HEK293 (cell line): ENCODE measurements around the gene SPPL2B.

Experiments used
- CTCF ChIA-PET: fragments of 350-600 bp; formaldehyde crosslinking; extraction: SDS; loops from one replicate; lab custom pipeline; 2021; ENCODE audit warnings: antibody characterized with exemption; lab: Yijun Ruan, JAX
- POLR2A ChIA-PET: fragments of 300-600 bp; formaldehyde crosslinking; extraction: SDS; loops from one replicate; lab custom pipeline; 2020; ENCODE audit warnings: antibody characterized with exemption, inconsistent platforms; lab: Yijun Ruan, JAX
- H3K27ac ChIP-seq: fragments of 200-500 bp; sonication (Bioruptor generic); 2 replicates; pipeline ENCODE4 v1.5.1; 2014; ENCODE audit warnings: low read depth, low read length, control low read depth, inconsistent platforms; ENCODE audit errors: extremely low read depth
- H3K36me3 ChIP-seq, 2 experiments: fragments of 200-500 bp in 1 of 2; sonication (Bioruptor generic) in 1 of 2; 1 replicate in 1 of 2; 2 replicates in 1 of 2; pipeline ENCODE4 v1.5.1; 2014 to 2017; ENCODE audit warnings: inconsistent platforms in 2 of 2, low read length in 2 of 2; ENCODE audit not compliant: control insufficient read depth in 2 of 2, insufficient read depth in 1 of 2
- H3K4me1 ChIP-seq: fragments of 200-500 bp; sonication (Bioruptor generic); 2 replicates; pipeline ENCODE4 v1.5.1; 2014; ENCODE audit warnings: mild to moderate bottlenecking, low read length, inconsistent platforms; ENCODE audit not compliant: control insufficient read depth, insufficient read depth
- H3K4me3 ChIP-seq: 2 replicates; pipeline ENCODE4 v1.5.1; 2011; ENCODE audit warnings: low read depth, mild to moderate bottlenecking, control low read depth, low read length, moderate library complexity
- H3K9me3 ChIP-seq: fragments of 200-500 bp; sonication (Bioruptor generic); 2 replicates; pipeline ENCODE4 v1.5.1; 2014; ENCODE audit warnings: low read depth, low read length, inconsistent platforms; ENCODE audit not compliant: control insufficient read depth, insufficient read depth
- GLI2 ChIP-seq: fragments of 450-650 bp; formaldehyde crosslinking; IDR thresholded peaks from 2 replicates; pipeline ENCODE4; 2017; ENCODE audit warnings: missing biosample characterization, missing genetic modification characterization, low read depth, borderline replicate concordance
- HOXC10 ChIP-seq: sonication (generic); formaldehyde crosslinking; IDR thresholded peaks from 2 replicates; pipeline ENCODE4 v1.8.1; 2023; ENCODE audit warnings: mild to moderate bottlenecking, missing genetic modification reagents
- IKZF3 ChIP-seq: fragments of 450-650 bp; IDR thresholded peaks from 2 replicates; pipeline ENCODE4 v1.5.0; 2018; ENCODE audit warnings: missing biosample characterization, mild to moderate bottlenecking, missing genetic modification characterization, moderate library complexity
- KLF8 ChIP-seq: fragments of 450-650 bp; formaldehyde crosslinking; IDR thresholded peaks from 2 replicates; pipeline ENCODE4 v1.5.1; 2016; ENCODE audit warnings: missing biosample characterization, missing genetic modification characterization
- KLF9 ChIP-seq: fragments of 450-650 bp; formaldehyde crosslinking; IDR thresholded peaks from 2 replicates; pipeline ENCODE4 v1.5.1; 2016; ENCODE audit warnings: missing biosample characterization, missing genetic modification characterization, low read depth
- PRDM1 ChIP-seq: fragments of 450-650 bp; formaldehyde crosslinking; IDR thresholded peaks from 2 replicates; pipeline ENCODE4; 2016; ENCODE audit warnings: missing biosample characterization, missing genetic modification characterization
- SP3 ChIP-seq: fragments of 450-650 bp; formaldehyde crosslinking; IDR thresholded peaks from 2 replicates; pipeline ENCODE4 v1.5.1; 2016; ENCODE audit warnings: missing biosample characterization, missing genetic modification characterization
- TRIM28 ChIP-seq: IDR thresholded peaks from 2 replicates; pipeline ENCODE4 v1.6.1; 2011; ENCODE audit warnings: low read length, control low read depth, borderline replicate concordance
- ZNF114 ChIP-seq: fragments of 450-650 bp; formaldehyde crosslinking; IDR thresholded peaks from 2 replicates; pipeline ENCODE4 v1.5.0; 2017; ENCODE audit warnings: missing biosample characterization, missing genetic modification characterization
- ZNF155 ChIP-seq: fragments of 450-650 bp; formaldehyde crosslinking; IDR thresholded peaks from 2 replicates; pipeline ENCODE4 v1.5.1; 2016; ENCODE audit warnings: missing biosample characterization, missing genetic modification characterization
- ZNF174 ChIP-seq: fragments of 450-650 bp; formaldehyde crosslinking; IDR thresholded peaks from 2 replicates; pipeline ENCODE4 v1.5.0; 2017; ENCODE audit warnings: missing biosample characterization, mild to moderate bottlenecking, missing genetic modification characterization
- ZNF274 ChIP-seq, 2 experiments: fragments of 200-500 bp in 1 of 2; fragments of 450-650 bp in 1 of 2; sonication (Bioruptor generic) in 1 of 2; formaldehyde crosslinking in 1 of 2; IDR thresholded peaks; 2 replicates each; pipeline versions ENCODE4 v1.5.1 to v1.6.1; 2014 to 2016; ENCODE audit warnings: borderline replicate concordance in 1 of 2, inconsistent platforms in 1 of 2, low read length in 1 of 2, missing biosample characterization in 1 of 2, missing genetic modification characterization in 1 of 2
- ZNF48 ChIP-seq: fragments of 450-650 bp; formaldehyde crosslinking; IDR thresholded peaks from 2 replicates; pipeline ENCODE4 v1.5.1; 2016; ENCODE audit warnings: missing biosample characterization, missing genetic modification characterization
- ZNF521 ChIP-seq: fragments of 450-650 bp; formaldehyde crosslinking; IDR thresholded peaks from 2 replicates; pipeline ENCODE4 v1.5.1; 2017; ENCODE audit warnings: missing biosample characterization, mild to moderate bottlenecking, missing genetic modification characterization
- ZNF558 ChIP-seq: fragments of 450-650 bp; formaldehyde crosslinking; IDR thresholded peaks from 2 replicates; pipeline ENCODE4 v1.5.1; 2016; ENCODE audit warnings: missing biosample characterization, missing genetic modification characterization
- ZNF621 ChIP-seq: fragments of 450-650 bp; formaldehyde crosslinking; IDR thresholded peaks from 2 replicates; pipeline ENCODE4 v1.5.1; 2017; ENCODE audit warnings: missing biosample characterization, missing genetic modification characterization
- ZSCAN16 ChIP-seq: fragments of 450-650 bp; formaldehyde crosslinking; IDR thresholded peaks from 2 replicates; pipeline ENCODE4 v1.5.1; 2016; ENCODE audit warnings: missing biosample characterization, missing genetic modification characterization
- ZSCAN30 ChIP-seq: fragments of 450-650 bp; IDR thresholded peaks from 2 replicates; pipeline ENCODE4 v1.5.1; 2018; ENCODE audit warnings: missing biosample characterization, mild to moderate bottlenecking, missing genetic modification characterization, moderate library complexity
- TF ChIP-seq, protein P1 (sequence below): fragments of 450-650 bp; formaldehyde crosslinking; IDR thresholded peaks from 2 replicates; pipeline ENCODE4 v1.5.1; 2017; ENCODE audit warnings: missing biosample characterization, missing genetic modification characterization
- TF ChIP-seq, protein P2 (sequence below): fragments of 450-650 bp; formaldehyde crosslinking; IDR thresholded peaks from 2 replicates; pipeline ENCODE4 v1.5.1; 2016; ENCODE audit warnings: missing biosample characterization, missing genetic modification characterization, borderline replicate concordance
- TF ChIP-seq, protein P3 (sequence below): fragments of 450-650 bp; formaldehyde crosslinking; IDR thresholded peaks from 2 replicates; pipeline ENCODE4 v1.5.1; 2016; ENCODE audit warnings: missing biosample characterization, missing genetic modification characterization
- TF ChIP-seq, protein P4 (sequence below): fragments of 450-650 bp; formaldehyde crosslinking; IDR thresholded peaks from 2 replicates; pipeline ENCODE4 v1.5.1; 2016; ENCODE audit warnings: missing biosample characterization, missing genetic modification characterization, low read depth

Gene SPPL2B

DNA sequence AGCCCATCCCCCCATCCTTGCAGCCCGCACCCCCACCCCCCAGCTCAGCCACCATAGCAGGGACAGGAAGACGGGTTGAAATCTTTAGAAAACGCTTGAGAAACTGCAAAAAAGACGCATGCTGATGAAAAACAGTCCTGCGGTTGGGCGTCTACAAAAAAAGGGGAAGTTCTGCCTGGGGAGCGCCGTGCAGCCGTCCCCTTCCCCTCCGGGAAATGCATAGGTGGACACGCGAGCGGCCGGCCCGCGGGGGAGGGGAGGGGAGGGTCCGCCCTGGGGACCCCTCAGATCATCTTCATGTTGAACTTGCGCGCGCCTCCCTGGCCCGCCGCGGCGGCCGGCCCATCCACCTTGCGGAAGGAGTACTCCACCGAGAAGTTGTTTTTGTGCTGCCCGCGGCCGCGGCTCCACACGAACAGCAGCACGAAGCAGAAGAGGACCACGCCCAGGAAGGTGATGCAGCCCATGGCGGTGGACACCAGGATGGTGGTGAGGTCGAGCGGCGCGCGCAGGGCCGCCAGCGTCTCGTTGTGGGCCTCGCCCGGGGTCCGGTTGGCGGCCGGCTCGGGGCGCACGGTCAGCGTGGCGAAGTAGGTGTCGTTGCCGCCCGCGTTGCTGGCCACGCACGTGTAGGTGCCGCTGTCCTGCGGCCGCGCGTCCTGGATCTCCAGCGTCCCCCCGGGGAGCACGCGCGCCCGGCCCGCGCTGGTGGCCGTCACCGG is 38.6 kb upstream of the SPPL2B start:
- H3K36me3 ChIP-seq, result no peaks in the 10 kb centered on the region
- POLR2A ChIA-PET, result no interaction called here
- no peak overlapping the region for H3K27ac ChIP-seq
- TF ChIP-seq ZNF558 (tag by site-specific recombination) (no peak), ZSCAN16 (tag by site-specific recombination) (no peak), ZNF521 (tag by site-specific recombination) (no peak), ZNF274 (IDR thresholded peaks at IDR 0.05; ENCODE audit: low read length) (no peak), ZNF274 (tag by site-specific recombination; IDR thresholded peaks at IDR 0.05; ENCODE audit: borderline replicate concordance) (no peak), ZNF621 (no peak)
- TF ChIP-seq, protein P1, sequence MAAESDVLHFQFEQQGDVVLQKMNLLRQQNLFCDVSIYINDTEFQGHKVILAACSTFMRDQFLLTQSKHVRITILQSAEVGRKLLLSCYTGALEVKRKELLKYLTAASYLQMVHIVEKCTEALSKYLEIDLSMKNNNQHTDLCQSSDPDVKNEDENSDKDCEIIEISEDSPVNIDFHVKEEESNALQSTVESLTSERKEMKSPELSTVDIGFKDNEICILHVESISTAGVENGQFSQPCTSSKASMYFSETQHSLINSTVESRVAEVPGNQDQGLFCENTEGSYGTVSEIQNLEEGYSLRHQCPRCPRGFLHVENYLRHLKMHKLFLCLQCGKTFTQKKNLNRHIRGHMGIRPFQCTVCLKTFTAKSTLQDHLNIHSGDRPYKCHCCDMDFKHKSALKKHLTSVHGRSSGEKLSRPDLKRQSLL (tag by site-specific recombination), result no peak
- TF ChIP-seq, all 188 proteins: peak for 0
- H3K9me3 ChIP-seq, result no peaks in the 10 kb centered on the region
- H3K4me1 ChIP-seq, result no peaks in the 10 kb centered on the region
- CTCF ChIA-PET, result interaction anchor here (1.3 kb wide), 1 partner anchor 15 kb away, joined by 4 read pairs; no protein-coding TSS in a partner anchor
- H3K4me3 ChIP-seq, result peak overlapping the region; percentile 17

DNA sequence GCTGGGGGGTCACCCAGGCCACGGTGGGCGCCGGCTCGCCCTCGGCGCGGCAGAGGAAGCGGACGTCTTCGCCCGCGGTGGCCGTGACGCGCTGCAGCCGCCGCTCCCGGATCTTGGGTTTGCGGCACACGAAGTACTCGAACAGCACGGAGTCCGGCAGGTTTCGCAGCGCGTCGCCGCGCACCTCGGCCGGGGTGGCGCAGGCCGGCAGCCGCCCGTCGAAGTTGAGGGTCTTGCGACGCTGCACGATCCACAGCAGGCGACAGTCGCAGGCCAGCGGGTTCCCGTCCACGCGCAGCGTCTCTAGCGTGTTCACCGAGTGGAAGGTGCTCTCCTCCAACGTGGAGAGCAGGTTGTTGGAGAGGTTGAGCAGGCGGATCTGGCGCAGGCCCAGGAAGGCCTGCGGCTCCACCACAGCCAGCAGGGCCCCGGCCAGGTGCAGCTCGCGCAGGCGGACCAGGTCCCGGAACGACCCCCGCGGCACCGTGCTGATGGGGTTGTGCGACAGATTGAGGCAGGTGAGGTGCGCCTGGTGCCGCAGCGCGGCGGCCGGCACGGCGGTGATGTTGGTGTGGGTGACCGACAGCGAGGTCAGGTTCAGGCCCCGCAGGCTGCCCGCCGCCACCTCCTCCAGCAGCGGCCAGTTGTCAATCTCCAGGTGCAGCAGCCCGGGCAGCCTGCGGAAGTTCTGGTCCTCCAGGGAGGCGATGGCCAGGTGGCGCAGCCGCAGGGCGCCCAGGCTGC is 37.9 kb upstream of the SPPL2B start:
- CTCF ChIA-PET, result interaction anchor here (0.7 to 1.3 kb wide), 2 partner anchors 16 to 55 kb away, joined by 4 read pairs; no protein-coding TSS in a partner anchor
- POLR2A ChIA-PET, result no interaction called here
- H3K4me1 ChIP-seq, result no peaks in the 10 kb centered on the region
- H3K9me3 ChIP-seq, result no peaks in the 10 kb centered on the region
- H3K4me3 ChIP-seq, result peak overlapping the region; percentile 17; the same call in 1 of the 2 replicates
- no peak for TF ChIP-seq PRDM1 (tag by site-specific recombination)
- no peak for TF ChIP-seq ZNF174
- no peak for TF ChIP-seq ZNF48 (tag by site-specific recombination)
- no peak for TF ChIP-seq ZSCAN30 (tag by site-specific recombination)
- H3K27ac ChIP-seq, result no peak overlapping the region
- H3K36me3 ChIP-seq, result no peaks in the 10 kb centered on the region

DNA sequence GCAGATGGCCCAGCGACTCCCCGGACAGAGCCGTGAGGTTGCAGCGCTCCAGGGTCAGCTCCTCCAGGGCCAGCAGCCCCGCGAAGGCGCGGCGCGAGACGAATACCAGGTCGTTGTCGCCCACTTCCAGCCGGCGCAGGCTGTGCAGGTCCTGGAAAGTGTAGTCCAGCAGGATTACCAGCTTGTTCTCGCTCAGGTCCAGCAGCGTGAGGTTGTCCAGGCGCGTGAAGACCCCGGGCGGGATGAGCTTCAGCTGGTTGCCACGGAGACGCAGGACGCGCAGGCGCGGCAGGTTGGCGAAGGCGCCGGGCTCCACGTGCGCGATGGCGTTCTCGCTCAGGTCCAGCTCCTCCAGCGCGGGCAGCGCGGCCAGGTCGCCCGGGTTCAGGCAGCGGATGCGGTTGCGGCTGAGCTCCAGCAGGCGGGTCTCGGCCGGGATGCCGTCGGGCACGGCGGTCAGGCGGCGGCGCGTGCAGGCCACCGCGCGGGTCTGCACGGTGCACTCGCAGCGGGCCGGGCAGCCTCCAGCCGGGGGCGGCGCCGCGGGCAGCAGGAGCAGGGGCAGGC is 37.2 kb upstream of the SPPL2B start:
- Histone ChIP-seq H3K36me3 (no peaks in the 10 kb centered on the region), H3K27ac (no peak overlapping the region), H3K4me3 (no peak overlapping the region), H3K9me3 (no peaks in the 10 kb centered on the region), H3K4me1 (no peaks in the 10 kb centered on the region)
- ChIA-PET CTCF (interaction anchor here (0.7 to 1.3 kb wide), 3 partner anchors 17 to 56 kb away, joined by 4 to 5 read pairs (median 4); no protein-coding TSS in a partner anchor), POLR2A (no interaction called here)
- TF ChIP-seq ZNF114 (tag by site-specific recombination) (no peak), SP3 (tag by site-specific recombination) (no peak), KLF9 (tag by site-specific recombination) (no peak), GLI2 (no peak), IKZF3 (tag by site-specific recombination) (no peak), KLF8 (tag by site-specific recombination) (no peak), ZNF155 (tag by site-specific recombination) (no peak), HOXC10 (no peak), ZNF621 (no peak), TRIM28 (no peak)
- TF ChIP-seq, protein P2, sequence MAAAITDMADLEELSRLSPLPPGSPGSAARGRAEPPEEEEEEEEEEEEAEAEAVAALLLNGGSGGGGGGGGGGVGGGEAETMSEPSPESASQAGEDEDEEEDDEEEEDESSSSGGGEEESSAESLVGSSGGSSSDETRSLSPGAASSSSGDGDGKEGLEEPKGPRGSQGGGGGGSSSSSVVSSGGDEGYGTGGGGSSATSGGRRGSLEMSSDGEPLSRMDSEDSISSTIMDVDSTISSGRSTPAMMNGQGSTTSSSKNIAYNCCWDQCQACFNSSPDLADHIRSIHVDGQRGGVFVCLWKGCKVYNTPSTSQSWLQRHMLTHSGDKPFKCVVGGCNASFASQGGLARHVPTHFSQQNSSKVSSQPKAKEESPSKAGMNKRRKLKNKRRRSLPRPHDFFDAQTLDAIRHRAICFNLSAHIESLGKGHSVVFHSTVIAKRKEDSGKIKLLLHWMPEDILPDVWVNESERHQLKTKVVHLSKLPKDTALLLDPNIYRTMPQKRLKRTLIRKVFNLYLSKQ (tag by site-specific recombination), result no peak
- TF ChIP-seq, protein P3, sequence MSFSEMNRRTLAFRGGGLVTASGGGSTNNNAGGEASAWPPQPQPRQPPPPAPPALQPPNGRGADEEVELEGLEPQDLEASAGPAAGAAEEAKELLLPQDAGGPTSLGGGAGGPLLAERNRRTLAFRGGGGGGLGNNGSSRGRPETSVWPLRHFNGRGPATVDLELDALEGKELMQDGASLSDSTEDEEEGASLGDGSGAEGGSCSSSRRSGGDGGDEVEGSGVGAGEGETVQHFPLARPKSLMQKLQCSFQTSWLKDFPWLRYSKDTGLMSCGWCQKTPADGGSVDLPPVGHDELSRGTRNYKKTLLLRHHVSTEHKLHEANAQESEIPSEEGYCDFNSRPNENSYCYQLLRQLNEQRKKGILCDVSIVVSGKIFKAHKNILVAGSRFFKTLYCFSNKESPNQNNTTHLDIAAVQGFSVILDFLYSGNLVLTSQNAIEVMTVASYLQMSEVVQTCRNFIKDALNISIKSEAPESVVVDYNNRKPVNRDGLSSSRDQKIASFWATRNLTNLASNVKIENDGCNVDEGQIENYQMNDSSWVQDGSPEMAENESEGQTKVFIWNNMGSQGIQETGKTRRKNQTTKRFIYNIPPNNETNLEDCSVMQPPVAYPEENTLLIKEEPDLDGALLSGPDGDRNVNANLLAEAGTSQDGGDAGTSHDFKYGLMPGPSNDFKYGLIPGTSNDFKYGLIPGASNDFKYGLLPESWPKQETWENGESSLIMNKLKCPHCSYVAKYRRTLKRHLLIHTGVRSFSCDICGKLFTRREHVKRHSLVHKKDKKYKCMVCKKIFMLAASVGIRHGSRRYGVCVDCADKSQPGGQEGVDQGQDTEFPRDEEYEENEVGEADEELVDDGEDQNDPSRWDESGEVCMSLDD (tag by site-specific recombination), result no peak
- TF ChIP-seq, protein P4, sequence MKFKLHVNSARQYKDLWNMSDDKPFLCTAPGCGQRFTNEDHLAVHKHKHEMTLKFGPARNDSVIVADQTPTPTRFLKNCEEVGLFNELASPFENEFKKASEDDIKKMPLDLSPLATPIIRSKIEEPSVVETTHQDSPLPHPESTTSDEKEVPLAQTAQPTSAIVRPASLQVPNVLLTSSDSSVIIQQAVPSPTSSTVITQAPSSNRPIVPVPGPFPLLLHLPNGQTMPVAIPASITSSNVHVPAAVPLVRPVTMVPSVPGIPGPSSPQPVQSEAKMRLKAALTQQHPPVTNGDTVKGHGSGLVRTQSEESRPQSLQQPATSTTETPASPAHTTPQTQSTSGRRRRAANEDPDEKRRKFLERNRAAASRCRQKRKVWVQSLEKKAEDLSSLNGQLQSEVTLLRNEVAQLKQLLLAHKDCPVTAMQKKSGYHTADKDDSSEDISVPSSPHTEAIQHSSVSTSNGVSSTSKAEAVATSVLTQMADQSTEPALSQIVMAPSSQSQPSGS, result no peak
